Measurements from ENCODE around the gene RAD52. TPM values are rescaled to one million over a fixed set of nuclear protein-coding genes. Genes with fewer than 3 reads are reported as not detected.

Gene RAD52
- total RNA-seq, 2 donors from 2014 or later, result 19.4 to 28.8 TPM

DNA sequence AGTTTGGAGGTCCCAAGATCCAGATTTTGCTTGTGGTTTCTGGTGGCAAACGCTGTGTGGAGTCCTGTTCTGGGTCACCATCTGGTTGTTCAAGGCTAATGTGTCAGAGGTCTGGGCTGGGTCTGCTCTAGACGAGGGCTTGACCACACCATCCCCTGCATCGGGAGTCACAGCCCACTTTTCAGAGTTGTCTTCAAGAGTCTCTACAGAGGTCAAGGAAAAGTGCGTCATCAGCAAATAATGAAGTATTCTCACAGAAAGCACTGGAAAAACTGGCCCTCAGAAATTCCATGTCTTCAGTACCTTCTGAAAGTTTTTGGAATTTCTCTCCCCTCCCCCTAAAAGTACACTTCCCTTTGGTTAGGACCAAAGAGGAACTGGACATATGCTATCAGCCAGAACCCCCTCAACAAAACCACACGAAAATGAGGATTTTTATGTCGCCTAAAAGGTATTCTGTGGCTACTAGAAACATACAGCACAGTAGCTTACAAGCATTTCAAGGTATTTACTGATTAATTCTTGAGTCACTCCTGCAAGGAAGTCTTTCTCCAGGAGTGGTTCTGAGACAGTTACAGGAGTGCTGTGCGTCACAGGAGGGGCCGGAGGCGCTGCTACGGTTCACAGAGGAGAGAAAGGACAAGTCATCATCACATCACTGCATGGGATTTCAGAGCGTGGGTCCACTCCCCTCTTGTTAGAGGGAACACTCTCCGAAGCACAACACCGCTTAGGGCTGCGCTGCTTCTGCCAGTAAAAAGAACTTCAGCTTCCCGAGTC lies 35.4 kb downstream of the RAD52 start:
- H3K4me3 ChIP-seq, result no peak overlapping the region
- H3K4me1 ChIP-seq, result no peaks in the 10 kb centered on the region
- no peak overlapping the region for H3K27ac ChIP-seq
- H3K27me3 ChIP-seq, result no peaks in the 10 kb centered on the region
- no peak for TF ChIP-seq CTCF (IDR thresholded peaks at IDR 0.05)
- no peak for DNase-seq
- intact Hi-C loops (cut with DNase I), result no loop called here
- peaks cover 10% of the 10 kb centered on the region for H3K36me3 ChIP-seq
- H3K9me3 ChIP-seq, result no peaks in the 10 kb centered on the region
- H3K9ac ChIP-seq (ENCODE audit: low read depth in 2 of 2, low read length in 2 of 2), result no peak overlapping the region

DNA sequence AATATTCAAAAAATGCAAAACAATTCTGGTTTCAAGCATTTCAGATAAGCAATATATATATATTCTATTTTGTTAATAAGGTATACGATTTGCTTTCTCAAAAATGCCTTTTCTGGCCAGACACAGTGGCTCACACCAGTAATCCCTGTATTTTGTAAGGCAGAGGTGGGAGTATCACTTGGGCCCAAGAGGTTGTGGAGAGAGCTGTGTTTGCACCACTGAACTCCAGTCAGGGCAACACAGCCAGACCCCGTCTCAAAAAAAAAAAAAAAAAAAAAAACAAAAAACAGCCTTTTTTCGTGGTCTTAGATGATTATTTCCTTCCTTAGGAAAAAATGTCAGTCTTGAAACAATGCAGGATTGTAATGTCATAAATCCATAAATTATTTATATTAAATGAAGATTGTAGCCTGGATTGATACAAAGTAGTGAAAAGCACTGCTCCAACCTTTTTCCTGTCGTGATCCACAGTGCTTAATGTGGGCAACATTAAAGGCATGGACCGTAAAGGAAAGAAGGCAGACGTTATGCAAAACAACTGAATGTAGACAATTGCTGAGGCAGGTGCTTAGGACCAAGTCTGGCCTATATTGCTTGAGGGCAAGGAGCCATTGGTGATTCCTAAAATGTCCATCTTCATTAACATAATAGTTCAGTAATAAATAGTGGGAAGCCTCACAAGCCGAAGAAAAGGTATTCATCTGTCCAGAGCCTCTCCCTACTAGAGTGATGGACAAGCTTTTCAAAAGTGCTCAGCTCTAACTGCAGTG lies 36.8 kb downstream of the RAD52 start:
- Histone ChIP-seq H3K27ac (no peak overlapping the region), H3K36me3 (peaks cover 15% of the 10 kb centered on the region), H3K27me3 (no peaks in the 10 kb centered on the region), H3K4me1 (no peaks in the 10 kb centered on the region), H3K4me3 (no peak overlapping the region), H3K9me3 (no peaks in the 10 kb centered on the region), H3K9ac (ENCODE audit: low read depth in 2 of 2, low read length in 2 of 2) (no peak overlapping the region)
- intact Hi-C loops (cut with DNase I), result no loop called here
- no peak for DNase-seq
- no peak for TF ChIP-seq CTCF (IDR thresholded peaks at IDR 0.05)

DNA sequence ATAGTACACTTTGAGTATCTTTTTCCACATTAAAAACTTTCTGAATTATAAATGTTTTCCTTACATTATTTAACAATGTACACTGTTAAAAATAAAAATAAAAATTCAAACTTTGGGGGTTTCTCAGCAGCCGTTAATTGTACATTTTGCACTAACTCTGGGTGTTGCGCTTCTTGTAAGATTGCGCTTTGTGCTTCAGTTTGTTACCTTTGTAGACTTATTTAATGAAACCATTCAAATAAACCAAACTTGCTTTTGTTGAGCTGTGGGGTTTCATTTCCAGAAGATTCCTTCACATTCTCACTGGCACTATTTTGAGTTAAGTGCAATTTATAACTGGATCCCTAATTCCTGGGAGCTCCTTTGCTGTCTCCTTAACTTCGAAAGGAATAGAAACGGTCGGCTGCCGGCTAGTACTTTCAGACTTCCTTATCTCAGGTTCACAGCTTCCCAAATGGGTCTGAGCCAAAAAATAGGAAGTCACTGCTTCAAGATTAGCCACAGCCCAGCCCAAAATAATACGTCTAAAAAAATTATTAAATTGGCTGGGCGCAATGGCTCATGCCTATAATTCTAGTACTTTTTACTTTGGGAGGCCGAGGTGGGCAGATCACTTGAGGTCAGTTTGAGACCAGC lies 38.2 kb downstream of the RAD52 start:
- Histone ChIP-seq H3K4me3 (no peak overlapping the region), H3K9me3 (no peaks in the 10 kb centered on the region), H3K36me3 (peaks cover 15% of the 10 kb centered on the region), H3K9ac (ENCODE audit: low read depth in 2 of 2, low read length in 2 of 2) (no peak overlapping the region), H3K27me3 (no peaks in the 10 kb centered on the region), H3K27ac (no peak overlapping the region), H3K4me1 (no peaks in the 10 kb centered on the region)
- no peak for TF ChIP-seq CTCF (IDR thresholded peaks at IDR 0.05)
- intact Hi-C loops (cut with DNase I), result no loop called here
- no peak for DNase-seq

DNA sequence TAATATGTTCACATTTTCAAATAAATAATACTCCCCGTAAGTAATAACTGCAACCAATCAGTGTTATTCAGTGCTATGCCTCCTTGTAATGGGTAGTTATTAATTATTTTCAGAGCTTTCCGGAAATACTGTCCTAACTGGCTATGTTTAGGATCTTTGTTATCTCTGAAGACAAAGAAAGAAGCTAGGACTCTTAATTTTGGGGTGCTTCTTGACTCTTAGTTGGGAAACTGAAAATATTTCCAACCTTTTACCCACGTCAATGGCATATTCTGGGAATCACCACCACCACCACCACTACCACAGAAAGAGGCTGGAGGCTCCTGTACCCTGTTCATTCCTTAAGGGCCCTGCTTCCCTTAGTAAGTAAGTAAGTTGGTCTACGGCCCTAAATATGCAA lies 39.1 kb downstream of the RAD52 start:
- Histone ChIP-seq H3K9ac (ENCODE audit: low read depth in 2 of 2, low read length in 2 of 2) (no peak overlapping the region), H3K4me3 (no peak overlapping the region), H3K36me3 (peaks cover 14% of the 10 kb centered on the region), H3K27ac (no peak overlapping the region), H3K27me3 (no peaks in the 10 kb centered on the region), H3K4me1 (no peaks in the 10 kb centered on the region), H3K9me3 (no peaks in the 10 kb centered on the region)
- no peak for DNase-seq
- no peak for TF ChIP-seq CTCF (IDR thresholded peaks at IDR 0.05)
- intact Hi-C loops (cut with DNase I), result no loop called here

DNA sequence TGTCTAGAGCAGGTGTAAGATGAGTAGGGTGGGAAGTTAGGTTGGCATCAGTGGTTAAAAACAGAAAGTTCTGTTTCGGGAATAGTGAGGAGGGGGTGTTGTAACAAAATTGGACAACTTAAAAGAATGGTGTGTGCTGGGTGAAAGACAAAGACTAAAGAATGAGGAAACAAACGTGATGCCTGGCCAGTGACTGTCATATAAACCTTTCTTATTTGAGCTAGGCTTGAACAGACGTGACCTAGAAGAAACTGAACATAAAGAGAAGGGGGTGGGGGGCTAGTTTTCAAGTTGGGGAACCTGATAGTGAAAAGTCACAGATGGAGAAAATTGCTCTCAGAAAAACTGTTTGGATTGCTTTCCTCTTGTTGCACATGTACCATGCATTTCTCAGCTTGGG lies 39.6 kb downstream of the RAD52 start:
- H3K36me3 ChIP-seq, result peaks cover 9% of the 10 kb centered on the region
- H3K27me3 ChIP-seq, result no peaks in the 10 kb centered on the region
- TF ChIP-seq CTCF (IDR thresholded peaks at IDR 0.05), result no peak
- no peaks in the 10 kb centered on the region for H3K4me1 ChIP-seq
- intact Hi-C loops (cut with DNase I), result no loop called here
- no peaks in the 10 kb centered on the region for H3K9me3 ChIP-seq
- no peak for DNase-seq
- H3K4me3 ChIP-seq, result no peak overlapping the region
- H3K9ac ChIP-seq (ENCODE audit: low read depth in 2 of 2, low read length in 2 of 2), result no peak overlapping the region
- H3K27ac ChIP-seq, result no peak overlapping the region

Data from colonic mucosa (tissue), 4 donors.